HG03460 (cell line): ENCODE data around the gene SLC16A1.
"Not testable (repeated sequence)": the region's sequence is repeated elsewhere in the genome, so short reads cannot be mapped to it uniquely, and the experiment has no call there.

Experiments
- ATAC-seq: cut with Tn5 transposase; IDR thresholded peaks from one replicate; pipeline ENCODE4 v1.9.1; 2021; ENCODE audit not compliant: unreplicated experiment

SLC16A1 gene

DNA sequence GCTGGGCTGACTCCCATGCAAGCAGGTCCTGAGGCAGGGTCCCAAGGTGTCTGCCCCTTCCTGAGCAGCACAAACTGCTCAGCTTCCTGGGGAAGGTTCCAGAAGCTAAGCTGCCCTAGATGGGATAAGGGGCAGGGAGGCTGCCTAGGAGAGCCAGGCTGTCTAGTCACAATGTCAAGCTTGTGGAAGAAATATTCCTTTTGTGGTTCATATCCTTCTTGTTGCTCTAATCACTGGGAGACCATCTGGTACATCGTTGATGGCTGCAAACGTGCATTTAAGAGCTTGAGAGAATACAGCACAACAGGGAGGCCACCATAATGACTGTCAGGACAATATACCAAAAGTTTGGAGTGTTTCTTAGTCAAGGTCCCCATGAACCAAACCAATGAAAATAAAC, 67.4 kb downstream of the SLC16A1 start:
- no peak for ATAC-seq

DNA sequence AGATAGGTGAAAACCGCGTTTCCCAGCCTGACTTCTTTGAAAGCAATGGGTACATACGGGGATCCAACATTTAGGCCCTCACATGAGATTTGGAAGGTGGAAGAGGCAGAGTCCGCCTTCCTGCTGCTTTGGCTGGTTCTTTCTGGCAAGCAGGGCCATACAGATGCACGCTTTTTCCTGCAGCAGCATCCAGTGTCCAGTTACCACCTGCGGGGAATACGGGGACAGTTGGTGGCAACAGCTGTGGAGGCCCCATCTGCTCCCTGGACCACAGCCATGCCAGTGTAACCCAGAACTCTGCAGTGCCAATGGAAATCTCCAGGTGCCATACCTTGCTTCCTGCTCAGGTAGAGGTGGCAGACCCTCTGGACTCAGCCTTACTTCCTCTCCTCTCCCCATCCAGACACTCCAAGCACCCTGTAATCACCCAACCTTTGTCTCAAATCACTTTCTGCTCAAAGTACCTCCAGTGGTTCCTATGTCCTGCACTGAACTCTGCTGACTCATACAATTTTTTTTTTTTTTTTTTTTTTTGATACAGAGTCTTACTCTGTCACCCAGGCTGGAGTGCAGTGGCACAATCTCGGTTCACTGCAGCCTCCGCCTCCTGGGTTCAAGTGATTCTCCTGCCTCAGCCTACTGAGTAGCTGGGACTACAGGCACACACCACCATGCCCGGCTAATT, 68.3 kb downstream of the SLC16A1 start:
- no peak for ATAC-seq

DNA sequence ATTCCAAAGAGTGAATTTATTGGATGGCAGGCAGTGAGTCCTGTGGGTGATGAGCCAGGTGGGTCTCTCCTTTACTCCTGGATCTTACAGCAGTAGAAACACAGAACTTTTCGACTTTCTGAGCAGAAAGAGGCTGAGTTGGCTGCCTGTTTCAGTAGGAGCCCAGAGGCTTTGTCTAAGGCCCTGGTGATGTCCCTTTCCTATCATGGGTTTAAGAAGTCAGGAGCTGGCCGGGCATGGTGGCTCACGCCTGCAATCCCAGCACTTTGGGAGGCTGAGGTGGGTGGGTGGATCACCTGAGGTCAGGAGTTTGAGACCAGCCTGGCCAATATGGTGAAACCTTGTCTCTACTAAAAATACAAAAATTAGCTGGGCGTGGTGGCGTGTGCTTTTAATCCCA, 71.0 kb downstream of the SLC16A1 start:
- not testable (repeated sequence) for ATAC-seq

DNA sequence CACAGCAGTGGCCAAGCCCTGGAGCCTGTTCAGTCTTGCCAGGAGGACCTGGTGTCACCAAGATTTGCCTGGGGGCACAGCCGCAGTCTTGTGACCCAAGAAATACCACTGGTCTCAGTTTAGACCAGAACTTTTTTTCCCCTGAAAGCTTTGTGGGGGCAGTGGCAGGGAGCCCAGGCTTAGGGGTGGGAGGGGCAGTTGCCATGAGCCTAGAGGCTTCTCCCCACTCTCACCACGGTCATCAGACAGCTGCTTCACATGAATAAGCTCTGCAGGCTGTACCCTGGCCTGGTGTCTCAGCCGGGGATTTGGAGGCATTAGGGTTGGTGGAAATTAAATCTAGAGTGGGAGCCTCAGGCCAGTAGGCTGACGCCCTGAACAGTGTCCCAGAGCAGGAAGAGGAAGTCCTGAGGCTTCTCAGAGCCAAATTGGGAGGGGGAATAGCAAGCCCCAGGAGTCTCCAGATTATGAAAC, 73.7 kb downstream of the SLC16A1 start:
- ATAC-seq: no peak

DNA sequence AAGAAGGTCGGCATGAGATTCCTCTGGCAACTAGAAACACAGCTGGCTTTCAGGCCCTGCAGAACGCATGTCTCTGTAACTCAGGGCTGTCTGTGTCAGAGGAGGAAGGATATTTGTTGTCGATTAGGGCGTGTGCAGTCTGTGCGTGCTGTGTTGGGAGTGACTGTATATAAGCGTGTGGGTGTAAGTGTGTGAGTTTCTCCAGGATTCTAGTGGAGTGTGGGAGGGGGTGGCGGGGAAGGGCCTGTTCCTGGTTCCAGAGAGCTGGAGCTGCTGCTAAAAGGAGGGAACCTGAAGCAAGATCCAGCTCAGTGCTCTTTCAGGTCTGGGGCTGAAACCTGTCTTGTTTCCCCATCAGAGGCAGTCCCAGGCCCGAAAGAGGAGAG, 74.3 kb downstream of the SLC16A1 start:
- no peak for ATAC-seq

DNA sequence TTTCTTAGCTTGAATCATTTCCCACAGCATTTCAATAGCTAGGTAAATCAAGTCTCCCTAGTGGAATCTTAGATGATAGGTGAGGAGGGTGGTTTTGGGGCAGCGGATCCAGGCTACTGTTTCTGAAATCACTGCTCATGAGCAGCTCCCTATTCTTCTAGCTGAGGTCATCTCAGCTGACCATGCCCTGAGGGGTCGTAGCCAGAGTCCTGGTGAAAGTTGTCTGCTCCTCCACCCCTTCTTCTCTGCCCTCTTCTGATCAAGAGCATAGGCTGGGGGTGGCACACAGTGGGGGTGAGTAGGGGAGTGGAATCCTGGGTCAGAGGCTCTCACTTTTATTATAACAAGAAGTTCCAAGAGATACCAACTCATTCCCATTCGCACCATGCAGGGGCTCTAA, 76.2 kb downstream of the SLC16A1 start:
- ATAC-seq: no peak

DNA sequence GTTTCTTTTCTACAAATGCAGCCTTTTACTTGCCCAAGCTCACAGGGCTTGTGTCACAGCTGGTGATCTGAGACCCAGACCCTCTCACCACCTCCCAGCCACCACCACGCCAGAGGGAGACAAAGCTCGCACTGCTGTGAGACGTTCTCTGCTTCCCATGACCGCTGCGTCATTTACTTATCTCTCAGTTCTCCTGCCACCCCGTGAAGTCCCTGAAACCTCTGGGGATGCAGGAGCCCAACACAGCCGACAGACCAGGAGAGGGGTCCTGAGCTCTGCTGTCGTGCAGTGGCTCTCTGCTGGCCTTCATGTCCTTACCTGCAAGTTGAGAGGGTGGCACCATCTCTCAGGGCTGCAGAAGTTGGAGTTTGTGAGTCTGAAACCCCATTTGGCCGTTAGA, 77.7 kb downstream of the SLC16A1 start:
- no peak for ATAC-seq

DNA sequence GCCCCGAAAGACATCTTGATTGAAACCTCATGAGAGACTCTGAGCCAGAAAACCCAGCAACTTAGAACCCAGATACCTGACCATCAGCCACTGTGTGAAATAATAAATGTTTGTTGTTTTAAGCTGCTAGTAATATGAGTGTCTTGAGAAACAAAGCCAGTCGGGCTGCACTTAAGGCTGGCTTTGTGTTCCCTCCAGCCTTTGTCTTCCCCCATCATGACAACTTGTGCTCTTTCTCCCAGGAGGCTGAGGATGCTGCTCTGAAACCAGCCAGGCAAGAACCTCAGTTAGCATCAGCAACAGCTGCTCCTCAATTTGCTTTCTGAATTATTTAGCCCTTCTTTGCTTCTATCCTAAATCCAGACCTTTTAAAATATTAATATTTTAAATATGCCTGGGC, 78.2 kb downstream of the SLC16A1 start:
- ATAC-seq: no peak

DNA sequence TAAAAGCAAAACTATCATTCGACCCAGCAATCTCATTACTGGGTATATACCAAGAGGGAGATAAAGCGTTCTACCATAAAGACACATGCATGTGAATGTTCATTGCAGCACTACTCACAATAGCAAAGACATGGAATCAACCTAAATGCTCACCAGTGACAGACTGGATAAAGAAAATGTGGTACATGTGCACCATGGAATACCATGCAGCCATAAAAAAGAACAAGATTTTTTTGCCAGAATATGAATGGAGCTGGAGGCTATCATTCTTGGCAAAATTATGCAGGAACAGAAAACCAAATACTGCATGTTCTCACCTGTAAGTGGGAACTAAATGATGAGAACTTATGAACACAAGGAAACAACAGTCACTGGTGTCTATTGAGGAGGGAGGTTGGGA, 79.7 kb downstream of the SLC16A1 start:
- ATAC-seq: no peak

DNA sequence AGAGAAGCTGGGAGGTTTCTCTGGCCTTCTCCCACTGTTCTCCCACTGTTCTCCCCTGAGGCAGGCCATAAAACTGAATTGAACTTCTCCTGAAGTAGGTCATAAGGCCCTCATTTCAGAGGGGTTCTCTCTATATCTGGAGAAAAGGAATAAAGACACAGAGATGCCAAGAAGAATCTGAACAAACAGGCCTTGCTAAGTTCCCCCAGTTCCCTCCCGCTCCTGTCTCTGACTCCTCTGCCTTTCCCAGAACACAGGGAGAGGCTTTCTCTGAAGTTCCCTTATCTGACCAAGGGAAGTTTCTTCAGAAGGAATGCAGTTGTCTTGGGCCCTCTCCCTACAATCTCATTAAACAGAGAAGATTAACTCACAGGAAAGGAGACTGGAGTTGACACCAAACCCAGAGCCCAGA, 83.4 kb downstream of the SLC16A1 start:
- no peak for ATAC-seq

DNA sequence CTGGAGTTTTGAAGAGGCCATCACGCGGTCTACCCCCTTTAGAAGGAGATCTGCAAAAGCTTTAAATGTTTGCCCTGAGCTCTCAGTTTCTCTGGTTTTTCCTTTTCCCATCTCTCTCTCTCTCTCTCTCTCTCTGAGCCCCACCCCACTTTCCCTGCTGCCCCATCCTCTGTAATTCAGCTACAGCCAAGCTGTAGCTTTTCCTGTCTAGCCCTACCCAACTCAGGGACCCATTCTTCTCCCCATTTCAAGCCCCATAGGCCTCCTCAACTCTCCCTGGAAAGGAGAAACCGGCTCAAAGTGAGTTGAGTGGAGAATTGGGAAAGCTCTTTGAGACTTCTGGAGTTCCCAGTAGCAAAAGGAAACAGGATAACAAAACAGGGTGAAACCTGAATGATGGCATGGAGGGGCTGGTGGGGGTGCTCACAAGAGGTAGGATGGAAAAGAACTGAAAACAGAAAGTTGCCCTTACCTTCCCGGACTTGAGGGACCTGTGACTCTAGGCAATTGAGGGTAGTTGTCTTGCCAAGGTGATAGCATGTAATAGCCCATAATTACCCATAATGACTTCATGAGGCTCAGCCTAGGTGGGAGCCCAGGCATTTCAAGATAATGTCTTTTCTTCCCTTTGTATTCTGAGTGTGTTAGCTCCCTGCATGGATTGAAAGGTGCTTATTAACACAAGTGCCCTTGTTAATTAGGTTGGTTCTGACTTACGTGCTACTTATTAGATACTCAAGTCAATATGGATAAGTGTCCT, 84.9 kb downstream of the SLC16A1 start:
- no peak for ATAC-seq

DNA sequence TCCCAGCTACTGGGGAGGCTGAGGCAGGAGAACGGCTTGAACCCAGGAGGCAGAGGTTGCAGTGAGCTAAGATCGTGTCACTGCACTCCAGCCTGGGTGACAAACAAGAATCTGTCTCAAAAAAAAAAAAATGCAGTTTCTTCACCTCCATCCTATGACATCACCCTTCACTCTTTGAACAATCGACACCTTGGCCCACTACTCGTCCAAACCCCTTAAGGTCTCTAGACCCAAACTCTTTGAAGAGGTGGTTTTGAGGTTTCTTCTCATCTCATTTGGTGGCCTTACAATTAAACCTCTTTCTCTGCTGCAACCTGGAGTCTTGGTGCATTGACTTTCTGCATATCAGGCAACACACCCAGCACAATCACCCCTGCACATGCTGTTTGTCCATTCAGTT, 86.1 kb downstream of the SLC16A1 start:
- no peak for ATAC-seq

DNA sequence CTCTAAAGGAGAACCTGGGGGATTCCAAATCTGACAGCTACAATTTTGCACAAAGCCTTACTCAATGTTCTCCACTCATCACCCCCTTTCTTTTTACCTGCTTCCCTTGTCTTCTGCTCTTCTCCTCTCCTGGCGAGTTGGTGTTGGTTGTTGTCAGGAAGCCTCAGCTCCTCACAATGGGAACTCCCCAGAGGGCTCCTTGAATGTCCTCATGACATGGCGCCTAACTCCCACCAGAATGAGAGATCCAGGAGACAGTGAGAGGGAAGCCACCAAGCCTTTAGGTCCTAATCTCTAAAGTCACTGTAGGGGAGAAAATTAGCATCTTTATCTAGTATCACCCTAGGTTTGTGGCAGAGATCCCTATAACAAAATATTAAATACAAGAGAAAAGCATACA, 87.8 kb downstream of the SLC16A1 start:
- ATAC-seq: no peak

DNA sequence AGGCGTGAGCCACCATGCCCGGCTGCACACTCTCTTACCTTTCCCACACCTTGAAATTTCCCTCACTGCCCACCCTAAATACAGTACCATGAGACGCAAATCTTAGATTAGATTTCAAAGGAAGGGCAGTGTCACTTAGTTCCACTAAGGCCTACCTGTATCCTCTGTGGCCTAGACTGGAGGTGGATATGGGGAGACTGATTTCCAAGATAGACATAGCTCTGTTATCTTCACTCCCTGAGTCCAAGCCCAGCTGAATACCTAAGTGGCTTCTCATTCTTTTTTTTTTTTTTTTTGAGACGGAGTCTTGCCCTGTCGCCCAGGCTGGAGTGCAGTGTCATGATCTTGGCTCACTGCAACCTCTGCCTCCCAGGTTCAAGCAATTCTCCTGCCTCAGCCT, 89.0 kb downstream of the SLC16A1 start:
- no peak for ATAC-seq

DNA sequence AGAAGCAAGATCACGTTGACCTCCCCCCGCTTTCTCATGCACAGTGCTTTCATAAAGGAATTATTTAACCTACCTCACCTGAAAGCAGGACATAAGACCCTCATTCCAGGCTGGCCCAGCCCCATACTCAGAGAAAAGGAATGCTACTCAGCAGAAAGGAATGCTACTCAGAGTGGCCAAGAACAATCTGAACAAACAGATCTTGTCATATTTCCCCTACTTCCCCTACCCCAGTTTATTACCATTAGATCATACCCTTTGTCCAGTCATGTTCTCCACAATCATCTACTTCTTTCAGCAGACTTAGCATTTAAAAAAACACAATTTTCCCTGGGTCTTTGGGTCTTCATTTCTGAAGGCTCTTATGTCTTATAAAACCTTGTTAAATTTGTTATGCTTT, 89.8 kb downstream of the SLC16A1 start:
- ATAC-seq: no peak

DNA sequence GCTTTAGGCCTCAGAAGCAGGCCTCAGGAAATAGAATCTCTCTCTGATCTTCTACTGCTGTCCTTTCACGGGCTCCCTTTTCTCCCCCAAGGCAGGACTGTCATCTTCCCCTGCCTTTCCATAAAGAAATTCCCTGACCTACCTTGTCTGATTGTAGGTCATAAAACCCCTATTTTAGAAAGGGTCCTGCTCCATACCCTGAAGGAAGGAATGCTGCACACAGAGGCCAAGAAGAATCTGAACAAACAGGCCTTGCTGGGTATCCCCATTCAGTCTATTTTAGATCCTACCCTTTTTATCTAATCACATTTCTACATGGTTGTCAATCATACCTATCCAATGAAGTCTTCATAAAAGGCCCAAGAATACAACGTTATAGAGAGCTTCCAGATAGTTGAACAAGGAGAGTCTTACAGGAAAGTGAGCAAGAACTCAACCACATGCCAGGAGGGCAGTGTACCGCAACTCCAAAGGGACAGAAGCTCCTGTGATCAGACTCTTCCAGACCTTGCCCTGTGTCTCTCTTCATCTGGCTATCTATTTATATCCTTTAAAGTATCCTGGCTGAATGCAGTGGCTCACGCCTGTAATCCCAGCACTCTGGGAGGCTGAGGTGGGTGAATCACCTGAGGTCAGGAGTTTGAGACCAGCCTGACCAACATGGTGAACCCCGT, 93.1 kb downstream of the SLC16A1 start:
- ATAC-seq: no peak
